OCI-LY7 (cell line): Measurements from ENCODE around the gene OOSP4A. TPM values are rescaled to one million over a fixed set of nuclear protein-coding genes. Genes with fewer than 3 reads are reported as not detected.

Source experiments
- BruUV-seq: library from RNA; stranded (reverse); fragments of 400-500 nt; replicated peaks from 2 replicates; lab custom pipeline; 2021; lab: Mats Ljungman, UMichigan
- CTCF ChIA-PET: fragments of 300-600 bp; sonication (Branson Sonifier 250); formaldehyde crosslinking; loops from one replicate; lab custom pipeline; 2022; ENCODE audit warnings: antibody characterized with exemption; ENCODE audit not compliant: unreplicated experiment; lab: Charles Lee
- POLR2A ChIA-PET: fragments of 300-600 bp; sonication (Branson Sonifier 250); formaldehyde crosslinking; loops from one replicate; lab custom pipeline; 2022; ENCODE audit warnings: antibody characterized with exemption; lab: Charles Lee
- DNase-seq: peaks from one replicate; pipeline ENCODE4 v3.0.0-alpha.2; 2015; ENCODE audit warnings: low spot score
- H2AFZ ChIP-seq: fragments of 200-600 bp; sonication (generic), shearing (Covaris generic); 2 replicates; pipeline ENCODE4 v1.6.1; 2014; ENCODE audit warnings: mild to moderate bottlenecking, antibody characterized with exemption, low read length, moderate library complexity
- H3K27ac ChIP-seq: fragments of 200-600 bp; sonication (generic); 2 replicates; pipeline ENCODE4 v1.5.1; 2014; ENCODE audit warnings: mixed run types, low read depth, mild to moderate bottlenecking, moderate library complexity, low read length, inconsistent platforms; ENCODE audit not compliant: poor library complexity, severe bottlenecking
- H3K36me3 ChIP-seq: fragments of 200-600 bp; sonication (generic); 2 replicates; pipeline ENCODE4 v1.6.1; 2014; ENCODE audit warnings: mild to moderate bottlenecking, antibody characterized with exemption, low read length, moderate library complexity, mixed read lengths; ENCODE audit not compliant: insufficient read depth
- H3K4me1 ChIP-seq: fragments of 200-600 bp; sonication (generic); 2 replicates; pipeline ENCODE4 v1.5.1; 2014; ENCODE audit warnings: mild to moderate bottlenecking, low read length; ENCODE audit not compliant: insufficient read depth, poor library complexity, severe bottlenecking
- H3K4me2 ChIP-seq: fragments of 200-600 bp; sonication (generic); 2 replicates; pipeline ENCODE4 v1.6.1; 2014; ENCODE audit warnings: mild to moderate bottlenecking, low read length
- H3K4me3 ChIP-seq: fragments of 200-600 bp; sonication (generic); 2 replicates; pipeline ENCODE4 v1.5.1; 2014; ENCODE audit warnings: mild to moderate bottlenecking, low read depth, low read length; ENCODE audit not compliant: poor library complexity, severe bottlenecking
- H3K79me2 ChIP-seq: fragments of 200-600 bp; sonication (generic); 2 replicates; pipeline ENCODE4 v1.6.1; 2016; ENCODE audit warnings: low read depth, mild to moderate bottlenecking, low read length, moderate library complexity, mixed read lengths; ENCODE audit not compliant: insufficient read depth
- H3K9me2 ChIP-seq: fragments of 200-600 bp; sonication (generic); 2 replicates; pipeline ENCODE4 v1.6.1; 2016; ENCODE audit warnings: mild to moderate bottlenecking, low read length, mixed read lengths; ENCODE audit not compliant: insufficient read depth
- H3K9me3 ChIP-seq: fragments of 200-600 bp; sonication (generic); 2 replicates; pipeline ENCODE4 v1.6.1; 2014; ENCODE audit warnings: mild to moderate bottlenecking, mixed run types, low read length, mixed read lengths
- H4K20me1 ChIP-seq: fragments of 200-600 bp; sonication (generic); 2 replicates; pipeline ENCODE4 v1.6.1; 2014; ENCODE audit warnings: mild to moderate bottlenecking, antibody characterized with exemption, low read length, moderate library complexity, mixed read lengths; ENCODE audit not compliant: insufficient read depth
- EZH2phosphoT487 ChIP-seq: fragments of 200-600 bp; sonication (generic); IDR thresholded peaks from 2 replicates; pipeline ENCODE4 v1.6.1; 2018; ENCODE audit warnings: low read depth, borderline replicate concordance, mild to moderate bottlenecking, mixed run types, antibody characterized with exemption, low read length, moderate library complexity, mixed read lengths
- intact Hi-C: fragments of 100-400 bp; cut with micrococcal nuclease; formaldehyde crosslinking; loops from one replicate; pipeline ENCODE4 v1.10.0; 2022; ENCODE audit not compliant: unreplicated experiment
- total RNA-seq, 2 experiments: library from RNA; depleted of rRNA in 1 of 2; stranded (reverse); fragments of >200 nt in 1 of 2; shearing (Covaris generic) in 1 of 2; gene quantifications; 2 replicates each; pipeline ENCODE4 v1.2.3, GENCODE V29; 2014 to 2022
- TF ChIP-seq, protein P1 (sequence below): fragments of 200-600 bp; sonication (generic); conservative IDR thresholded peaks from 2 replicates; pipeline ENCODE4 v1.5.1; 2014; ENCODE audit warnings: mild to moderate bottlenecking, antibody characterized with exemption, low read length, moderate library complexity, mixed read lengths

Gene OOSP4A
- total RNA-seq, 2 experiments from 2014 or later, result not detected

GRCh38 chr11:60003729-60004128 is 39.9 kb downstream of the OOSP4A start:
- ChIA-PET POLR2A (interaction anchor here (0.9 kb wide), 1 partner anchor 68 kb away, joined by 3 read pairs; no protein-coding TSS in a partner anchor), CTCF (no interaction called here)
- Histone ChIP-seq H3K4me3 (no peak overlapping the region), H3K4me1 (no peaks in the 10 kb centered on the region), H2AFZ (no peak overlapping the region), H3K27ac (no peak overlapping the region), H3K79me2 (no peaks in the 10 kb centered on the region), H3K9me3 (no peaks in the 10 kb centered on the region), H3K4me2 (no peak overlapping the region), H3K9me2 (no peaks in the 10 kb centered on the region), H3K36me3 (no peaks in the 10 kb centered on the region), H4K20me1 (no peaks in the 10 kb centered on the region)
- no peak for DNase-seq
- no TSS peak for BruUV-seq
- TF ChIP-seq, protein P1, sequence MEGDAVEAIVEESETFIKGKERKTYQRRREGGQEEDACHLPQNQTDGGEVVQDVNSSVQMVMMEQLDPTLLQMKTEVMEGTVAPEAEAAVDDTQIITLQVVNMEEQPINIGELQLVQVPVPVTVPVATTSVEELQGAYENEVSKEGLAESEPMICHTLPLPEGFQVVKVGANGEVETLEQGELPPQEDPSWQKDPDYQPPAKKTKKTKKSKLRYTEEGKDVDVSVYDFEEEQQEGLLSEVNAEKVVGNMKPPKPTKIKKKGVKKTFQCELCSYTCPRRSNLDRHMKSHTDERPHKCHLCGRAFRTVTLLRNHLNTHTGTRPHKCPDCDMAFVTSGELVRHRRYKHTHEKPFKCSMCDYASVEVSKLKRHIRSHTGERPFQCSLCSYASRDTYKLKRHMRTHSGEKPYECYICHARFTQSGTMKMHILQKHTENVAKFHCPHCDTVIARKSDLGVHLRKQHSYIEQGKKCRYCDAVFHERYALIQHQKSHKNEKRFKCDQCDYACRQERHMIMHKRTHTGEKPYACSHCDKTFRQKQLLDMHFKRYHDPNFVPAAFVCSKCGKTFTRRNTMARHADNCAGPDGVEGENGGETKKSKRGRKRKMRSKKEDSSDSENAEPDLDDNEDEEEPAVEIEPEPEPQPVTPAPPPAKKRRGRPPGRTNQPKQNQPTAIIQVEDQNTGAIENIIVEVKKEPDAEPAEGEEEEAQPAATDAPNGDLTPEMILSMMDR, result no peak
- no peak for TF ChIP-seq EZH2phosphoT487
- intact Hi-C loops, result no loop called here

GRCh38 chr11:60005360-60005759 is 41.5 kb downstream of the OOSP4A start:
- Histone ChIP-seq H3K4me1 (no peaks in the 10 kb centered on the region), H3K9me2 (no peaks in the 10 kb centered on the region), H3K9me3 (no peaks in the 10 kb centered on the region), H3K36me3 (no peaks in the 10 kb centered on the region), H4K20me1 (no peaks in the 10 kb centered on the region), H3K79me2 (no peaks in the 10 kb centered on the region), H3K27ac (no peak overlapping the region), H3K4me3 (no peak overlapping the region), H2AFZ (no peak overlapping the region), H3K4me2 (no peak overlapping the region)
- DNase-seq, result no peak
- BruUV-seq, result no TSS peak
- TF ChIP-seq, protein P1, result no peak
- no peak for TF ChIP-seq EZH2phosphoT487
- ChIA-PET POLR2A (interaction anchor here (0.6 to 0.9 kb wide), 2 partner anchors 11 to 24 kb away, joined by 3 read pairs; no protein-coding TSS in a partner anchor), CTCF (no interaction called here)
- intact Hi-C loops, result no loop called here

DNA sequence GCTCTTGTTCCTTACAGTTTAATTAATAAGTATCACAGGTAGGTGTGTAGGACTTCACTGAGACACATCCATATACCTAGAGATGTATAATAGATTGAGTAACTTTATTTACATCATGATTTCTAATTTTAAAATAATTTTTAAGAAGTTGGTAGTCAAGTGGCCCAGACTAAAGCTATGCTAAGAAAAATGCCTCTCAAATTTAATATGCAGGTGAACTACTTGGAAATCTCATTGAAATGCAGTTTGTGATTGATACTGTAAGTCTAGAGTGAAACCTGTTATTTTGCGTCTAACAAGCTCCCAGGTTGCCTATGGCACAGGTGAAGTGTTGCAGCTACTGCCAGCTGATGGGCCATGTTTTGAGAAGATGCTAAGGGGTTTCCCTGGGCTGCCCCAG is 53.0 kb downstream of the OOSP4A start, which contains the start of gene OOSP4B:
Gene OOSP4B, plus strand, starts transcription at position 301 of the 400 bp plus-strand sequence.
- CTCF ChIA-PET, result no interaction called here
- no peak for DNase-seq

More for the DNA sequence above, 53.0 kb downstream of the OOSP4A start, which contains the start of gene OOSP4B:
- Histone ChIP-seq H3K4me1 (no peaks in the 10 kb centered on the region), H3K9me2 (no peaks in the 10 kb centered on the region; the same call in 1 of the 2 replicates), H3K36me3 (no peaks in the 10 kb centered on the region), H3K4me3 (no peak within 1 kb of the TSS), H3K79me2 (no peaks in the 10 kb centered on the region), H3K27ac (no peak within 1 kb of the TSS), H3K4me2 (no peak within 1 kb of the TSS), H2AFZ (no peak within 1 kb of the TSS), H4K20me1 (no peaks in the 10 kb centered on the region), H3K9me3 (no peaks in the 10 kb centered on the region)
- BruUV-seq, result no TSS peak
- intact Hi-C loops, result no loop called here
- no peak for TF ChIP-seq EZH2phosphoT487
- TF ChIP-seq, protein P1, result no peak
- POLR2A ChIA-PET, result interaction anchor here (0.6 kb wide), 1 partner anchor 683 kb away, joined by 3 read pairs; the partner anchor contains the start of gene MS4A8
